ENCODE measurements around the gene TUBGCP3. TPM values are rescaled to one million over a fixed set of nuclear protein-coding genes. Genes with fewer than 3 reads are reported as not detected.

The TUBGCP3 gene
- total and polyA plus RNA-seq, 2 donors from 2014 or later: 9.1 to 33.2 TPM

DNA sequence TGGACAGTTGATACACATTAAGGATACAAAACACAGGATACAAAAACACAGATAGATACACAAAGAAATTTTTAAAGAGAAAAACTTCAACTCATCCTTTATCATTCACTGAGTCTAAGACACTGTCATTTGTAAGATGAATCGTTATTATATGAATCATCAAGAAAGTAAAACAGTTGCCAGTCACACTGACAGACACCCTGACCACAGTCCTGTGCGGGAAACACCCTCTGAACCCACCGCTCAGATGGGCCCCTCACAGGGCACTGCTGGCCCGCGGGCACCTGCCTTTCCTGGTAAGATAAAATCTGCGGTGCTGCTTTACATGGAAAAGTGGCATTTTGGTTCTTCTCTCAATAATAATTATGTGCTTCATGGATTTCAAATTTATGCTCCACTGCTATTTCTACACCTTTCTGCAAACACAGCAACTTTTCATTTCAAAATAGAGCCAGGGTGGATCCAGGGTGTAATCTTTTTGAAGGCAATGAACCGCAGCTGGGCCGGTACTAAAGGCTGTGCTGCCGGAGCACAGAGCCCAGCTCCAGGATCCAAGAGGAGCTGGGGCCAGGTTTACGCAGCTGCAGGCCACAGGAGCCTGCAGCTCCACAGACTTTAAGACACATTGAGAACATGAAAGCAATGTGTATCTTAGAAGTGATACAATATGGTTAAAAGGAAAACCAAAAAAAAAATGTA is 76.8 kb downstream of the TUBGCP3 start:
- H3K36me3 ChIP-seq (ENCODE audit: control insufficient read depth in 2 of 3, insufficient read depth in 3 of 3, low read length in 3 of 3): peaks cover 0 to 31% (median 12%) of the 10 kb centered on the region in 3 donors
- no peaks in the 10 kb centered on the region for H3K27me3 ChIP-seq (ENCODE audit: control insufficient read depth, insufficient read depth, low read length)
- no peak overlapping the region for H3K9ac ChIP-seq (ENCODE audit: low read length in 3 of 3)
- FAIRE-seq (no peak), DNase-seq (no peak)
- TF ChIP-seq, protein P1, sequence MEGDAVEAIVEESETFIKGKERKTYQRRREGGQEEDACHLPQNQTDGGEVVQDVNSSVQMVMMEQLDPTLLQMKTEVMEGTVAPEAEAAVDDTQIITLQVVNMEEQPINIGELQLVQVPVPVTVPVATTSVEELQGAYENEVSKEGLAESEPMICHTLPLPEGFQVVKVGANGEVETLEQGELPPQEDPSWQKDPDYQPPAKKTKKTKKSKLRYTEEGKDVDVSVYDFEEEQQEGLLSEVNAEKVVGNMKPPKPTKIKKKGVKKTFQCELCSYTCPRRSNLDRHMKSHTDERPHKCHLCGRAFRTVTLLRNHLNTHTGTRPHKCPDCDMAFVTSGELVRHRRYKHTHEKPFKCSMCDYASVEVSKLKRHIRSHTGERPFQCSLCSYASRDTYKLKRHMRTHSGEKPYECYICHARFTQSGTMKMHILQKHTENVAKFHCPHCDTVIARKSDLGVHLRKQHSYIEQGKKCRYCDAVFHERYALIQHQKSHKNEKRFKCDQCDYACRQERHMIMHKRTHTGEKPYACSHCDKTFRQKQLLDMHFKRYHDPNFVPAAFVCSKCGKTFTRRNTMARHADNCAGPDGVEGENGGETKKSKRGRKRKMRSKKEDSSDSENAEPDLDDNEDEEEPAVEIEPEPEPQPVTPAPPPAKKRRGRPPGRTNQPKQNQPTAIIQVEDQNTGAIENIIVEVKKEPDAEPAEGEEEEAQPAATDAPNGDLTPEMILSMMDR (IDR thresholded peaks at IDR 0.05; ENCODE audit: borderline replicate concordance, extremely low read depth, insufficient read depth): no peak
- no peaks in the 10 kb centered on the region for H3K9me3 ChIP-seq (ENCODE audit: control insufficient read depth in 2 of 3, insufficient read depth in 1 of 3, low read length in 3 of 3)
- H3K27ac ChIP-seq (ENCODE audit: low read depth in 2 of 2, low read length in 2 of 2): no peak overlapping the region
- H3K4me3 ChIP-seq (ENCODE audit: low read length in 3 of 3): no peak overlapping the region
- no peaks in the 10 kb centered on the region for H3K4me1 ChIP-seq (ENCODE audit: control insufficient read depth in 2 of 3, insufficient read depth in 2 of 3, low read depth in 1 of 3, low read length in 3 of 3)
- intact Hi-C loops (cut with DNase I): no loop called here

DNA sequence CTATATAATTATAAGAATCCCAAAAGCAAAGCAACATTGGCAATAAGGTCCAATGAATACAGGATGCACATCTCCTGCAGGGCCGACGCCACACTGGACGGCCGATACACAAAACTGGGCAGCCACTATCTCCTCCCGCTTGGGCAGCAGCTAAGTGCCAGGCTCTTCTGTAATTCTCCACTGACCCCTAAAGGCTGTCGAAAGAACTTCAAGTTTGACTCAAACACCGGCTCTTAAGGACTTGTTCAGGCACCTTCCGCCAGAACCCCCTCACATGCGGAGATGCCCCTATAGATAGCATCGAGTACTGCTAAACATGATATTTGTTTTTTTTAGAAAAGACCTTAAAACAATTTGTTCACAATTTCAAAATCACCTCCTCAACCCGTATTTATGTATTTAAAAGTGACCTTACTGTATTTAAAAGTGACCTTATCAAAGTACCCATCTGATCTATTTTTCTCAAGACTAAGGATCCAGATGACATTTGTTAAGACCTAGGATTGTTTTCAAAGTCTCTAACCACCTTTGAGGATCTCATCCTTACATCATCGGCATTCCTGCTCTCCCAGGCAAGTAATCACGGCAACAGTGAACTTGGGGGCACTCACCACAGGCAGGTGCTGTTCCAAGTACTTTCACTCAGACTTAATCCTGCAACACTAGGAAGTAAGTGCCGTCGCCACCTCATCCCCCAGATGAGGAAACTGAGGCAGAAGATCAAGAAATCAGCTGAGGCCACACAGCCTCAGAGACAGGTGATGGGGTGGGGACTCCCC is 77.8 kb downstream of the TUBGCP3 start:
- DNase-seq (peak in 4 of 5 donors; percentile 59 to 84 (median 72)), FAIRE-seq (no peak)
- Histone ChIP-seq H3K27me3 (ENCODE audit: control insufficient read depth, insufficient read depth, low read length) (no peaks in the 10 kb centered on the region), H3K4me3 (ENCODE audit: low read length in 3 of 3) (no peak overlapping the region), H3K36me3 (ENCODE audit: control insufficient read depth in 2 of 3, insufficient read depth in 3 of 3, low read length in 3 of 3) (peaks cover under 1 to 33% (median 13%) of the 10 kb centered on the region in 3 donors), H3K9ac (ENCODE audit: low read length in 3 of 3) (no peak overlapping the region), H3K27ac (ENCODE audit: low read depth in 2 of 2, low read length in 2 of 2) (no peak overlapping the region), H3K4me1 (ENCODE audit: control insufficient read depth in 2 of 3, insufficient read depth in 2 of 3, low read depth in 1 of 3, low read length in 3 of 3) (no peaks in the 10 kb centered on the region), H3K9me3 (ENCODE audit: control insufficient read depth in 2 of 3, insufficient read depth in 1 of 3, low read length in 3 of 3) (no peaks in the 10 kb centered on the region)
- intact Hi-C loops (cut with DNase I): no loop called here
- TF ChIP-seq, protein P1 (IDR thresholded peaks at IDR 0.05; ENCODE audit: borderline replicate concordance, extremely low read depth, insufficient read depth): peak; percentile 37

DNA sequence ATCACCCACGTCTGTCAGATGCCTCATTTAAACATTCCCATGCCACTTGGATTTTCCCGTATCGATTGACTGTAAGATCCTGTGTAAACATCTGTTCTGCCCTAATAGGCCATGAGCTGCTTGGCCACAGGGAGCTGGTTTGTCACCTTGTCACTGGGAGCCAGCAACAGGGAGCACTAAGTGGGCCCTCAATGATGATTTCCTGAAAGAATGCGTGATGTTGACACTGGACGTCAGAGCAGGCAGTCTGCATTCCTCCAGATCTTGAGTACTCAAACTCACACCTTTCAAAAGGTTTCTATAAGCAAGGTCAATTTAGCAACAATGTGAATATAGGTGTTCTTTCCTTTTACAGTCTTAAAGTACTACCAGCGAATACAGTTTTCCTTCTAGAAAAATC is 78.8 kb downstream of the TUBGCP3 start:
- TF ChIP-seq, protein P1 (IDR thresholded peaks at IDR 0.05; ENCODE audit: borderline replicate concordance, extremely low read depth, insufficient read depth): no peak
- intact Hi-C loops (cut with DNase I): no loop called here
- Histone ChIP-seq H3K36me3 (ENCODE audit: control insufficient read depth in 2 of 3, insufficient read depth in 3 of 3, low read length in 3 of 3) (peaks cover 3 to 32% (median 16%) of the 10 kb centered on the region in 3 donors), H3K9me3 (ENCODE audit: control insufficient read depth in 2 of 3, insufficient read depth in 1 of 3, low read length in 3 of 3) (no peaks in the 10 kb centered on the region), H3K27ac (ENCODE audit: low read depth in 2 of 2, low read length in 2 of 2) (no peak overlapping the region), H3K4me1 (ENCODE audit: control insufficient read depth in 2 of 3, insufficient read depth in 2 of 3, low read depth in 1 of 3, low read length in 3 of 3) (no peaks in the 10 kb centered on the region), H3K27me3 (ENCODE audit: control insufficient read depth, insufficient read depth, low read length) (no peaks in the 10 kb centered on the region), H3K4me3 (ENCODE audit: low read length in 3 of 3) (no peak overlapping the region), H3K9ac (ENCODE audit: low read length in 3 of 3) (no peak overlapping the region)
- FAIRE-seq: no peak
- no peak for DNase-seq
